Esophagus (tissue), 2 donors: ENCODE data around the gene RGS2. TPM values are rescaled to one million over a fixed set of nuclear protein-coding genes. Genes with fewer than 3 reads are reported as not detected.

Experiments used
- polyA plus RNA-seq, 2 donors: library from polyadenylated mRNA; stranded (reverse); fragments of 200-250 nt; gene quantifications; one replicate each; pipeline ENCODE4 v1.2.3, GENCODE V29; 2013
- donor health status: healthy with polysubstance abuse.
- donor health status: Bipolar disorder and iron deficiency.

Gene RGS2
- polyA plus RNA-seq, 2 donors: 31.4 to 52.5 TPM

Other genes with a start within 250 kb of the RGS2 start
- 1 to 10 TPM; 4.7 to 7.7 TPM for gene RGS1, start 233.3 kb upstream of the RGS2 start, polyA plus RNA-seq
- gene RGS13, start 172.9 kb upstream of the RGS2 start, polyA plus RNA-seq: under 1 TPM; 0.13 to 0.22 TPM